ENCODE data around the gene WDR35. TPM values are rescaled to one million over a fixed set of nuclear protein-coding genes. Genes with fewer than 3 reads are reported as not detected.
"Not testable (repeated sequence)": the region's sequence is repeated elsewhere in the genome, so short reads cannot be mapped to it uniquely, and the experiment has no call there.

The WDR35 gene
- total and polyA plus RNA-seq, 2 donors (not counting 3 experiments of a cell fraction or from before 2014, with no cell fraction given) = 3.6 to 8.0 TPM

GRCh38 chr2:19881221-19881907 is 108.5 kb downstream of the WDR35 start:
- no peaks in the 10 kb centered on the region for H3K27me3 ChIP-seq (ENCODE audit: control insufficient read depth in 2 of 2, insufficient read depth in 2 of 2, low read length in 2 of 2)
- no peak for DNase-seq (ENCODE audit: low read depth, low spot score)
- H3K9me3 ChIP-seq (replicated peaks; ENCODE audit: control insufficient read depth, insufficient read depth, low read length) = no peaks in the 10 kb centered on the region
- no TSS peak for BruUV-seq (replicated peaks)
- no peaks in the 10 kb centered on the region for H3K4me1 ChIP-seq (ENCODE audit: control insufficient read depth, extremely low read depth, insufficient read depth, low read length)
- H2AFZ ChIP-seq (ENCODE audit: low read depth, low read length) = no peak overlapping the region
- no peaks in the 10 kb centered on the region for H4K20me1 ChIP-seq (replicated peaks; ENCODE audit: control insufficient read depth, extremely low read depth, insufficient read depth, low read length)
- no peaks in the 10 kb centered on the region for H3K79me2 ChIP-seq (ENCODE audit: control insufficient read depth, insufficient read depth, low read length)
- no peak overlapping the region for H3K27ac ChIP-seq (ENCODE audit: insufficient read depth, low read depth, low read length)
- H3K9ac ChIP-seq (replicated peaks; ENCODE audit: extremely low read depth, insufficient read depth, low read length) = no peak overlapping the region
- dilution Hi-C loops (cut with MboI; ENCODE audit: extremely low pct_ligation_motif_present, low sequenced_read_pairs) = no loop called here
- no peak for FAIRE-seq
- H3K4me3 ChIP-seq (replicated peaks in 1 of 3; ENCODE audit: insufficient read depth in 1 of 3, low read depth in 1 of 3, low read length in 3 of 3) = no peak overlapping the region
- no peaks in the 10 kb centered on the region for H3K36me3 ChIP-seq (ENCODE audit: control insufficient read depth in 2 of 2, extremely low read depth in 1 of 2, insufficient read depth in 2 of 2, low read length in 2 of 2)
- ChIA-PET CTCF (no interaction called here), POLR2A (no interaction called here)
- TF ChIP-seq CTCF (IDR thresholded peaks at IDR 0.05; ENCODE audit: extremely low read depth in 1 of 2, insufficient read depth in 1 of 2, low read depth in 1 of 2, low read length in 2 of 2) = no peak
- no peak for TF ChIP-seq MAX (IDR thresholded peaks at IDR 0.05; ENCODE audit: insufficient read depth, insufficient read length)
- no peak for TF ChIP-seq POLR2A (IDR thresholded peaks at IDR 0.05; ENCODE audit: low read depth, low read length)
- no peak for TF ChIP-seq POLR2AphosphoS5 (IDR thresholded peaks at IDR 0.05; ENCODE audit: insufficient read depth, low read depth, low read length)
- TF ChIP-seq JUN (IDR thresholded peaks at IDR 0.05; ENCODE audit: borderline replicate concordance, insufficient read depth, insufficient read length, low read depth) = no peak
- TF ChIP-seq EZH2 (IDR thresholded peaks at IDR 0.05; ENCODE audit: borderline replicate concordance, low read depth, low read length, severe bottlenecking) = no peak
- no peak for TF ChIP-seq GATA2 (IDR thresholded peaks at IDR 0.05; ENCODE audit: insufficient read depth, insufficient read length, low read depth, low read length)
- no peak for TF ChIP-seq FOS (IDR thresholded peaks at IDR 0.05; ENCODE audit: borderline replicate concordance, insufficient read depth, low read length)
- TF ChIP-seq MYC (IDR thresholded peaks at IDR 0.05; ENCODE audit: low read depth, low read length) = no peak
- intact Hi-C loops (cut with micrococcal nuclease) = no loop called here
- H3K9me1 ChIP-seq (replicated peaks; ENCODE audit: control insufficient read depth, extremely low read depth, insufficient read depth, low read length) = no peaks in the 10 kb centered on the region
- no peak overlapping the region for H3K4me2 ChIP-seq (ENCODE audit: insufficient read depth, low read length)

- FAIRE-seq; H3K4me1 ChIP-seq (ENCODE audit: control insufficient read depth, extremely low read depth, insufficient read depth, low read length); H3K4me2 ChIP-seq (ENCODE audit: insufficient read depth, low read length); H3K9ac ChIP-seq (replicated peaks; ENCODE audit: extremely low read depth, insufficient read depth, low read length); H4K20me1 ChIP-seq (replicated peaks; ENCODE audit: control insufficient read depth, extremely low read depth, insufficient read depth, low read length); BruUV-seq (replicated peaks); H3K27me3 ChIP-seq (ENCODE audit: control insufficient read depth in 2 of 2, insufficient read depth in 2 of 2, low read length in 2 of 2); H3K27ac ChIP-seq (ENCODE audit: insufficient read depth, low read depth, low read length); H3K9me3 ChIP-seq (replicated peaks; ENCODE audit: control insufficient read depth, insufficient read depth, low read length); H2AFZ ChIP-seq (ENCODE audit: low read depth, low read length); H3K36me3 ChIP-seq (ENCODE audit: control insufficient read depth in 2 of 2, extremely low read depth in 1 of 2, insufficient read depth in 2 of 2, low read length in 2 of 2); intact Hi-C loops (cut with micrococcal nuclease); CTCF ChIA-PET; dilution Hi-C loops (cut with MboI; ENCODE audit: extremely low pct_ligation_motif_present, low sequenced_read_pairs); POLR2A ChIA-PET; DNase-seq (ENCODE audit: low read depth, low spot score); H3K4me3 ChIP-seq (replicated peaks in 1 of 3; ENCODE audit: insufficient read depth in 1 of 3, low read depth in 1 of 3, low read length in 3 of 3); H3K9me1 ChIP-seq (replicated peaks; ENCODE audit: control insufficient read depth, extremely low read depth, insufficient read depth, low read length); H3K79me2 ChIP-seq (ENCODE audit: control insufficient read depth, insufficient read depth, low read length): not testable (repeated sequence)
Observed at GRCh38 chr2:19880191-19880590, 109.7 kb downstream of the WDR35 start.
